Mesenchymal stem cell (in vitro differentiated cells and primary cell): ENCODE measurements around the gene PKN2.

Experiments
- DNase-seq: peaks from one replicate; pipeline ENCODE4 v3.0.0-alpha.2; 2013
- H2AFZ ChIP-seq: one replicate; pipeline ENCODE4 v1.6.1; 2013; ENCODE audit warnings: low read depth, mild to moderate bottlenecking, control low read depth, inconsistent platforms, low read length, moderate library complexity
- H2AK5ac ChIP-seq: 2 replicates; pipeline ENCODE4 v1.6.1; 2013; ENCODE audit warnings: low read length, moderate library complexity, mild to moderate bottlenecking, inconsistent platforms; ENCODE audit not compliant: severe bottlenecking
- H2BK120ac ChIP-seq: one replicate; pipeline ENCODE4 v1.6.1; 2013; ENCODE audit warnings: low read depth, mild to moderate bottlenecking, inconsistent platforms, low read length, moderate library complexity
- H2BK12ac ChIP-seq, 2 experiments: one replicate each; pipeline ENCODE4 v1.6.1; 2013; ENCODE audit warnings: inconsistent platforms in 2 of 2, low read length in 2 of 2, mild to moderate bottlenecking in 2 of 2, moderate library complexity in 2 of 2, control low read depth in 1 of 2
- H2BK15ac ChIP-seq: one replicate; pipeline ENCODE4 v1.6.1; 2013; ENCODE audit warnings: mild to moderate bottlenecking, low read depth, inconsistent platforms; ENCODE audit not compliant: poor library complexity, severe bottlenecking
- H2BK5ac ChIP-seq: 2 replicates; pipeline ENCODE4 v1.6.1; 2013; ENCODE audit warnings: low read depth, mild to moderate bottlenecking, low read length, control low read depth, inconsistent platforms; ENCODE audit not compliant: poor library complexity, severe bottlenecking
- H3K14ac ChIP-seq, 2 experiments: one replicate each; pipeline ENCODE4 v1.6.1; 2013; ENCODE audit warnings: inconsistent platforms in 2 of 2, low read length in 2 of 2, control low read depth in 1 of 2, mild to moderate bottlenecking in 1 of 2, moderate library complexity in 1 of 2
- H3K18ac ChIP-seq, 2 experiments: one replicate each; pipeline ENCODE4 v1.6.1; 2013; ENCODE audit warnings: inconsistent platforms in 2 of 2, low read length in 2 of 2, control low read depth in 1 of 2, low read depth in 1 of 2, mild to moderate bottlenecking in 1 of 2
- H3K23ac ChIP-seq, 2 experiments: one replicate each; pipeline ENCODE4 v1.6.1; 2013; ENCODE audit warnings: inconsistent platforms in 2 of 2, low read length in 2 of 2, mild to moderate bottlenecking in 2 of 2, moderate library complexity in 2 of 2, control low read depth in 1 of 2
- H3K27ac ChIP-seq: 2 replicates; pipeline ENCODE4 v1.5.1; 2013; ENCODE audit warnings: mild to moderate bottlenecking, moderate library complexity, low read length, control low read depth, inconsistent platforms; ENCODE audit not compliant: poor library complexity, severe bottlenecking
- H3K27me3 ChIP-seq, 2 experiments: 2 replicates each; pipeline versions ENCODE4 v1.6.1 to v1.7.0; 2013; ENCODE audit warnings: low read length in 2 of 2, mild to moderate bottlenecking in 2 of 2, moderate library complexity in 2 of 2, control low read depth in 1 of 2, inconsistent platforms in 1 of 2; ENCODE audit not compliant: control insufficient read depth in 1 of 2, insufficient read depth in 1 of 2
- H3K36me3 ChIP-seq, 2 experiments: 2 replicates each; pipeline versions ENCODE4 v1.6.1 to v1.7.0; 2013; ENCODE audit warnings: low read length in 2 of 2, control low read depth in 1 of 2, inconsistent platforms in 1 of 2, low read depth in 1 of 2, mild to moderate bottlenecking in 1 of 2; ENCODE audit not compliant: insufficient read depth in 2 of 2, control insufficient read depth in 1 of 2
- H3K4ac ChIP-seq, 2 experiments: one replicate each; pipeline ENCODE4 v1.6.1; 2013; ENCODE audit warnings: inconsistent platforms in 2 of 2, low read length in 2 of 2, mild to moderate bottlenecking in 2 of 2, moderate library complexity in 2 of 2, control low read depth in 1 of 2, low read depth in 1 of 2
- H3K4me1 ChIP-seq: 2 replicates; pipeline ENCODE4 v1.6.1; 2013; ENCODE audit warnings: low read depth, low read length, control low read depth; ENCODE audit not compliant: control insufficient read depth, insufficient read depth
- H3K4me2 ChIP-seq: 2 replicates; pipeline ENCODE4 v1.6.1; 2013; ENCODE audit warnings: low read length, mild to moderate bottlenecking, inconsistent platforms; ENCODE audit not compliant: poor library complexity, severe bottlenecking
- H3K4me3 ChIP-seq, 2 experiments: 2 replicates each; pipeline versions ENCODE4 v1.5.1 to v1.7.0; 2013; ENCODE audit warnings: low read length in 2 of 2, mild to moderate bottlenecking in 2 of 2, control low read depth in 1 of 2, low read depth in 1 of 2; ENCODE audit not compliant: insufficient read depth in 1 of 2
- H3K79me1 ChIP-seq: replicated peaks from 2 replicates; pipeline ENCODE4 v1.6.1; 2013; ENCODE audit warnings: mild to moderate bottlenecking, control low read depth, low read length, inconsistent platforms; ENCODE audit not compliant: poor library complexity, severe bottlenecking
- H3K9ac ChIP-seq: 2 replicates; pipeline ENCODE4 v1.7.0; 2013; ENCODE audit warnings: mild to moderate bottlenecking, low read length, moderate library complexity
- H3K9me3 ChIP-seq: 2 replicates; pipeline ENCODE4 v1.7.0; 2013; ENCODE audit warnings: mild to moderate bottlenecking, low read length; ENCODE audit not compliant: control insufficient read depth
- H4K8ac ChIP-seq: one replicate; pipeline ENCODE4 v1.6.1; 2013; ENCODE audit warnings: inconsistent platforms, mild to moderate bottlenecking, low read length, moderate library complexity
- H4K91ac ChIP-seq: one replicate; pipeline ENCODE4 v1.6.1; 2013; ENCODE audit warnings: mild to moderate bottlenecking, low read length, inconsistent platforms
- WGBS: methylation state at CpG from one replicate; pipeline ENCODE4 v1.1.7; 2013; ENCODE audit warnings: mixed read lengths; 5-methylcytosine and 5-hydroxymethylcytosine counted together

Gene PKN2

DNA sequence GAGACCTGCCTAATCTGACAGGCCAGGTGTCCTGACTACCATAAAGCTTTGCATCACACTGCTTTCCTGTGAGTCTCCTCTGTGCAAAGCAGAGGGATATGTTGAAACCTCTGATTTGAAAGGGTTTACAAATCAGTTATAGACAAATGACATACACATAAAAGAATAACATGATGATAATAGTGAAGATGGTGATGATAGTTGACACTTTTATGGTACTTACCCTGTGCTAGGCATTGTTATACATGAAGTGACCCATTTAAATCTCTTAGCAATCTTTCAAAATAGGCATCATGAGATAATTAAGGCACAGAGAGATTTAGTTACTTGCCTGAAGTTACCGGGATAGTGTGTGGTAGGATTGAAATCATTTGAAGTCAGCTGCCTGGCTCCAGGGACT, 34.1 kb upstream of the PKN2 start:
- WGBS: no CpG with 5 or more reads among the region's 1 CpG
- no peak overlapping the region for H2AK5ac ChIP-seq
- no peak overlapping the region for H2BK15ac ChIP-seq
- H3K9me3 ChIP-seq: no peaks in the 10 kb centered on the region
- H3K14ac ChIP-seq: no peak overlapping the region
- no peaks in the 10 kb centered on the region for H3K36me3 ChIP-seq
- H3K4ac ChIP-seq: no peak overlapping the region
- no peak overlapping the region for H2BK12ac ChIP-seq
- no peaks in the 10 kb centered on the region for H3K27me3 ChIP-seq
- no peak overlapping the region for H2AFZ ChIP-seq
- no peak overlapping the region for H4K8ac ChIP-seq
- no peak overlapping the region for H2BK120ac ChIP-seq
- DNase-seq: no peak
- no peaks in the 10 kb centered on the region for H3K4me1 ChIP-seq
- no peaks in the 10 kb centered on the region for H3K79me1 ChIP-seq
- no peak overlapping the region for H3K27ac ChIP-seq
- H3K23ac ChIP-seq: no peak overlapping the region
- H4K91ac ChIP-seq: no peak overlapping the region
- no peak overlapping the region for H2BK5ac ChIP-seq
- H3K4me2 ChIP-seq: no peak overlapping the region
- H3K18ac ChIP-seq: no peak overlapping the region
- no peak overlapping the region for H3K4me3 ChIP-seq
- H3K9ac ChIP-seq: no peak overlapping the region

DNA sequence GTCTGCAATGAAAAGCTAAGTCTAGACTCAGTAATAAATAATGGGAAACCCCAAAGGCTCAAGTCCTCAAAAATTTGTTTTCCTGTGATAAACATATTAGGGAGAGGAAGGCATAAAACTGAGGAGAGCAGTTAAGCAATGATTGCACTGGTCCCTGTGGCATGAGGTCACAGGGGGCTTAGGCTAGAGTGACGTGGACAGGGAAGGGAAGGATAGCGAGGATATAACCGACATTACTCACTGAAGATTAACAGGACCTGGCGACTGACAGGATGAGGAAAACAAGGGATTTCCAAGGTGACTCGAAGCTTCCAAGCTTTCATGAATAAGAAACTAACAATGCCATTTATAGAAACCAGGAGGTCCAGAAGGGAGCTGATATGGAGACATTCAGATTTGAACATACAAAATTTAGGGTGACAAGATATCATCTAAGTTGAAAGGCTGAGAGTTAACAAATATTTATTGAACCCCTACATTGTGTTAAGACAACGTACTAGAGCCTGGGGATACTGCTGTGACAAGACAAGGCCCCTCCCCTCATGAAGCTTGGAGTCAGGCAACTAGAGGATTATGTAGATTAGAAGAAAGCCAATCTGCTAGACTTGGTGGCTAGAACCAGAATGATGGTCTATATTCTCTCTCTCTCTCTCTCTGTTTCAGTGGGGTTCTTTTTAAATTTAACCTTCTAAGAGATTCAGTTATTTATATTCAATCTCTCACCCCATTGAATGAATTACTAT, 33.2 kb upstream of the PKN2 start:
- Histone ChIP-seq H2BK12ac (no peak overlapping the region), H2BK15ac (no peak overlapping the region), H2BK120ac (no peak overlapping the region), H3K9me3 (no peaks in the 10 kb centered on the region), H4K91ac (no peak overlapping the region), H3K4me1 (no peaks in the 10 kb centered on the region), H2BK5ac (no peak overlapping the region), H3K36me3 (no peaks in the 10 kb centered on the region), H3K23ac (no peak overlapping the region), H3K4me3 (no peak overlapping the region), H2AK5ac (no peak overlapping the region), H3K9ac (no peak overlapping the region), H3K27ac (no peak overlapping the region), H3K14ac (no peak overlapping the region), H2AFZ (no peak overlapping the region), H3K79me1 (no peaks in the 10 kb centered on the region), H3K4ac (no peak overlapping the region), H4K8ac (no peak overlapping the region), H3K4me2 (no peak overlapping the region), H3K27me3 (no peaks in the 10 kb centered on the region), H3K18ac (no peak overlapping the region)
- peak; percentile 68 for DNase-seq
- 52% methylated on average over 6 of the region's 6 CpGs for WGBS

DNA sequence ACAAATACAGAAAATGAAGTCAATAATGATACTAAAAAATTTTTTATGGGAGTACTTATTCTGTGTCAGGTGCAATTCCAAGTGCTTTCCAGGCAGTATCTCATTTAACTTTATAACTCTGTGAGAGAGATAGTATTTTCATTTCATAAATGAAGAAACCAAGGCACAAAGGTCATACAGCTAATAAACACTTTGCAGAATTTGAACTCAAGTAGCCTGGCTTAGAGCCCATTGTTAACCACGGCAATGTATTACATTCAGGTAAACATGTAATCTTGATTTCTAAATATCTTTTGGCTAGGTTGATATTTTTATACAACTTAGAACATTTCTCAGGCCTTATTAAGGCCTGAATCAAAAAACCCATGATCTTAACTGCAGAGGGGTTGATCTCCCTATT, 28.9 kb upstream of the PKN2 start:
- WGBS: no CpG with 5 or more reads among the region's 1 CpG

DNA sequence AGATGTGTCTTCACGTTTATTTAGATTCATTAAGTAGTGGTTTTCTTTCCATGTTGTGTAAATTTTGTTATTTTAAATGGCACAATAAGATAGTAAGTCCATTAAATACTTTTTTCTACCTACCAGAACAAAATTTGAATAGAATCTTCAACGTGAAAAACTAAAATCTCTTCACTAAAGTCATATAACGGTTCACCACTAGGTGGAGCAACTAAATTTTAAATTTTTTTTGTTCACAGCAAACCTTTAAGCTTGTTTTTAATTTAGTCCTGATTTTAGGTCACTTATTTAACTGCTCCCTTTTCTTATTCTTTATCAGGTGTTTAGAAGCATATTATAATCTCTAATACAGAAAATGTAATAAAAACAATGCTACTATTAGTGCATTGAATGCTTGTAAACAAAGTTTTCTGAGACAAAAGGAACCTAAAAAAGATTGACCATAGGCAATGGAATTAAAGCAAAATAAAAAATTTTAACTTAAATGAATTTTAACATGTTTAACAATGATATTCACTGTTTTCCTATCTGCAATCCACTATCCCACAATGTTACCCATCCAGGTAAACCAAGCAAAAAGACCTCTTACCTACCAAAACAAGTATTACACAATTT, 28.3 kb upstream of the PKN2 start:
- Histone ChIP-seq H3K27me3 (no peaks in the 10 kb centered on the region), H3K23ac (no peak overlapping the region), H2AK5ac (no peak overlapping the region), H3K9ac (no peak overlapping the region), H3K4me3 (no peak overlapping the region), H3K36me3 (no peaks in the 10 kb centered on the region), H3K14ac (no peak overlapping the region), H3K4ac (no peak overlapping the region), H2BK15ac (no peak overlapping the region), H3K18ac (no peak overlapping the region), H4K91ac (no peak overlapping the region), H3K27ac (no peak overlapping the region), H3K4me2 (no peak overlapping the region), H2AFZ (no peak overlapping the region), H4K8ac (no peak overlapping the region), H2BK12ac (no peak overlapping the region), H3K4me1 (no peaks in the 10 kb centered on the region), H2BK5ac (no peak overlapping the region), H3K79me1 (no peaks in the 10 kb centered on the region), H3K9me3 (no peaks in the 10 kb centered on the region), H2BK120ac (no peak overlapping the region)
- 9% methylated on average over 2 of the region's 3 CpGs for WGBS
- peak; percentile 43 for DNase-seq

More for the DNA sequence above, 28.9 kb upstream of the PKN2 start:
- no peak overlapping the region for H2BK120ac ChIP-seq
- no peak overlapping the region for H3K27ac ChIP-seq
- no peak overlapping the region for H3K4ac ChIP-seq
- no peak overlapping the region for H2BK5ac ChIP-seq
- H2AK5ac ChIP-seq: no peak overlapping the region
- no peaks in the 10 kb centered on the region for H3K79me1 ChIP-seq
- no peak overlapping the region for H3K18ac ChIP-seq
- no peak for DNase-seq
- H2BK15ac ChIP-seq: no peak overlapping the region
- no peak overlapping the region for H3K4me2 ChIP-seq
- no peak overlapping the region for H3K14ac ChIP-seq
- no peak overlapping the region for H3K9ac ChIP-seq
- no peak overlapping the region for H4K91ac ChIP-seq
- H2AFZ ChIP-seq: no peak overlapping the region
- H3K36me3 ChIP-seq: no peaks in the 10 kb centered on the region
- H2BK12ac ChIP-seq: no peak overlapping the region
- no peaks in the 10 kb centered on the region for H3K4me1 ChIP-seq
- H4K8ac ChIP-seq: no peak overlapping the region
- no peaks in the 10 kb centered on the region for H3K27me3 ChIP-seq
- no peak overlapping the region for H3K23ac ChIP-seq
- no peak overlapping the region for H3K4me3 ChIP-seq
- H3K9me3 ChIP-seq: no peaks in the 10 kb centered on the region
